T-helper 2 cell treated with Interferon-gamma antibody and Interleukin-4, amounts not matched to agents 5 μg/mL and 100 μg/mL, for 36 hours (primary cell): ENCODE measurements around the gene KCNMB1.

Experiments
- DNase-seq: peaks from one replicate; pipeline ENCODE4 v3.0.0; 2021; ENCODE audit warnings: low spot score
- H3K27ac Mint-ChIP-seq: one replicate; pipeline ENCODE4 v1.8.0; 2021; ENCODE audit warnings: mild to moderate bottlenecking, mixed read lengths
- H3K27me3 Mint-ChIP-seq: one replicate; pipeline ENCODE4 v1.8.0; 2021; ENCODE audit warnings: low read depth, mixed read lengths
- H3K36me3 Mint-ChIP-seq: one replicate; pipeline ENCODE4 v1.8.0; 2021; ENCODE audit warnings: low read depth, mixed read lengths
- H3K4me1 Mint-ChIP-seq: one replicate; pipeline ENCODE4 v1.8.0; 2021; ENCODE audit warnings: low read depth, mixed read lengths
- H3K4me3 Mint-ChIP-seq: one replicate; pipeline ENCODE4 v1.8.0; 2022; ENCODE audit warnings: mild to moderate bottlenecking, moderate library complexity, mixed read lengths
- H3K9me3 Mint-ChIP-seq: one replicate; pipeline ENCODE4 v1.8.0; 2021; ENCODE audit warnings: mixed read lengths

Gene KCNMB1

GRCh38 chr5:170337045-170337733 lies 52.0 kb downstream of the KCNMB1 start:
- no peak for DNase-seq
- Mint-ChIP-seq H3K9me3 (no peaks in the 10 kb centered on the region), H3K36me3 (no peaks in the 10 kb centered on the region), H3K27me3 (no peaks in the 10 kb centered on the region), H3K4me3 (no peak overlapping the region), H3K27ac (no peak overlapping the region), H3K4me1 (peaks cover 35% of the 10 kb centered on the region)

GRCh38 chr5:170336065-170336464 lies 53.1 kb downstream of the KCNMB1 start:
- DNase-seq = no peak
- Mint-ChIP-seq H3K4me3 (peak overlapping the region; percentile 55), H3K36me3 (no peaks in the 10 kb centered on the region), H3K27me3 (no peaks in the 10 kb centered on the region), H3K9me3 (no peaks in the 10 kb centered on the region), H3K27ac (peak overlapping the region; percentile 77), H3K4me1 (peaks cover 35% of the 10 kb centered on the region)

GRCh38 chr5:170334626-170335025 lies 54.5 kb downstream of the KCNMB1 start:
- Mint-ChIP-seq H3K4me3 (no peak overlapping the region), H3K27me3 (no peaks in the 10 kb centered on the region), H3K36me3 (no peaks in the 10 kb centered on the region), H3K27ac (peak overlapping the region; percentile 88), H3K4me1 (peaks cover 35% of the 10 kb centered on the region), H3K9me3 (no peaks in the 10 kb centered on the region)
- no peak for DNase-seq

DNA sequence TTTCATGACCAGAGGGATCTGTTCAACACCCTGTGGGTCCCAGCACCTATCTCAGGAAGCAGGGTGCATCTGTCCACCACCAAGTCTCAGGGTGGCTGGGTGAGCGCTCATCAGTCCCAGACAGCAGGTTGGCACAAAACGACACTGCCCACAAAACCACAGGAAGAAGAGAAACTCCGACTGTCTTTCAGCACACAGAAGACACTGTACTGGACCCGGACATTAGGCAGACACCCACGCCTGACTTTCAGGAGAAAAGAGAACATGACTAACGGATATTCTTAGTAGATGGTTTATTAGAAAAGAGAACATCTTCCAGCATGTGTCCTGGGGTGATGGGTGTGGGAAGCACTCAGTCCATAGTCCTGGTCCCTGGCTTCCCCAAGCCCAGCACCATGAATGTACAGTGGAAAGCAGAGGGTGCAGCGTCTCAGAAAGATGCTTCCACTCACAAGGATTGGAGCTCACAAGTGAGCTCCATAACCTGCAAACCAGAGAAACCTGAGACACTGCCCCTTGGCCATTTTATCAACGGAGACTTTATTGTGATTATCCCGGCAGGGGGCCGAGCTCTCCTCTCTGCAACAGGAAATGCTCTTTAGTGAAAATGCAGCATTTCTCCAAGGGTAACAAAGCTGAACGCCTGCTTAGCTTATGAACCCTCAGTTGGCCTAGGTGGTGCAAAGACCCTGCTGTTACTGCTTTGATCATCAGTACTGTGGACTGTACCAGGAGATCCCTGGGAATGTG lies 55.8 kb downstream of the KCNMB1 start:
- Mint-ChIP-seq H3K4me1 (peaks cover 25% of the 10 kb centered on the region), H3K36me3 (no peaks in the 10 kb centered on the region), H3K27me3 (no peaks in the 10 kb centered on the region), H3K27ac (no peak overlapping the region), H3K9me3 (no peaks in the 10 kb centered on the region), H3K4me3 (no peak overlapping the region)
- DNase-seq = peak; percentile 78

DNA sequence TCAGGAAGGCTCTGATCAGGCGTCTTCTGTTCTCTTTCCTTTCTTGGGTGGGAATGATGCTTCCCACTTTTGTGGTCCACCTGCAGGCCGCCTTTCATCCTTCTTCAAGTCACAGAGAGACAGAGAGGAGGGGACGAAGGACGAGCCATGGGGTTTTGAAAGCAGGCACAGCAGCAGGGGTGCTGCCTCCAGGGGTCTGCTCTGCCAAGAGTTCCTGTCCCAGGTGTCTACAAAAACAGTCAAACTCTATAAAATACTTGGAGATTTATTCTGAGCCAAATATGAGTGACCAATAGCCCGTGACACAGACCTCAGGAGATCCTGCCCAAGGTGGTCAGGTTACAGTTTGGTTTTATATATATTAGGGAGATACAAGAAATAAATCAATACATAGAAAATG lies 57.1 kb downstream of the KCNMB1 start:
- H3K27ac Mint-ChIP-seq = no peak overlapping the region
- H3K36me3 Mint-ChIP-seq = no peaks in the 10 kb centered on the region
- no peaks in the 10 kb centered on the region for H3K27me3 Mint-ChIP-seq
- H3K9me3 Mint-ChIP-seq = no peaks in the 10 kb centered on the region
- H3K4me1 Mint-ChIP-seq = peaks cover 17% of the 10 kb centered on the region
- no peak for DNase-seq
- H3K4me3 Mint-ChIP-seq = no peak overlapping the region

DNA sequence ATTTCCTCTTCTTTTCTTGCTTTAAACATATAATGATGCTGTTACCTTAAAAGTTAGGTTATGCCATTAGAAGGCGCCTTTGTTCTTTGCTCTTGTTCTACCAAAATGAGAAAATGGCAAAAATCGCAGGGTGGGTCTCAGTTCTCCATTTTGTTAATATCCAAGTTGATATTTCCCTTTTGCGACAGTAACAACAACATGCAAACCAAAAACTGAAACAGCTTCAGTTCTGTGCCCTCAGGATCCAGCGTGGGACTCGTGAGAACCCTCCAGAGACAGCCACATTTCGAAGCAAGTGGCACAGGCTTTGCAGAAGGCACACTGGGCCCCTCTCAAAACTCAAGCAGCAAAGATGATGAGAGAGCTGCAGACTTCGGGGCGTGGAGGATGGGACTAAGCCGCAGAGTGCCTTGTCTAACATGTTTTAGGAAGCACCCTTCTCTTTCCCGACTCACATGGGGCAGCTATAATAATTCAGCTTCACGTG lies 58.6 kb downstream of the KCNMB1 start:
- no peak overlapping the region for H3K4me3 Mint-ChIP-seq
- H3K36me3 Mint-ChIP-seq = no peaks in the 10 kb centered on the region
- DNase-seq = peak; percentile 25

GRCh38 chr5:170329524-170329923 lies 59.6 kb downstream of the KCNMB1 start:
- H3K4me1 Mint-ChIP-seq = peaks cover 1% of the 10 kb centered on the region
- no peaks in the 10 kb centered on the region for H3K27me3 Mint-ChIP-seq
- H3K4me3 Mint-ChIP-seq = no peak overlapping the region
- H3K36me3 Mint-ChIP-seq = no peaks in the 10 kb centered on the region
- no peak for DNase-seq
- H3K27ac Mint-ChIP-seq = no peak overlapping the region
- no peaks in the 10 kb centered on the region for H3K9me3 Mint-ChIP-seq

More for the DNA sequence above, 58.6 kb downstream of the KCNMB1 start:
- Mint-ChIP-seq H3K4me1 (peaks cover 3% of the 10 kb centered on the region), H3K27ac (no peak overlapping the region), H3K9me3 (no peaks in the 10 kb centered on the region), H3K27me3 (no peaks in the 10 kb centered on the region)

GRCh38 chr5:170327829-170328228 lies 61.3 kb downstream of the KCNMB1 start:
- H3K27ac Mint-ChIP-seq = no peak overlapping the region

DNA sequence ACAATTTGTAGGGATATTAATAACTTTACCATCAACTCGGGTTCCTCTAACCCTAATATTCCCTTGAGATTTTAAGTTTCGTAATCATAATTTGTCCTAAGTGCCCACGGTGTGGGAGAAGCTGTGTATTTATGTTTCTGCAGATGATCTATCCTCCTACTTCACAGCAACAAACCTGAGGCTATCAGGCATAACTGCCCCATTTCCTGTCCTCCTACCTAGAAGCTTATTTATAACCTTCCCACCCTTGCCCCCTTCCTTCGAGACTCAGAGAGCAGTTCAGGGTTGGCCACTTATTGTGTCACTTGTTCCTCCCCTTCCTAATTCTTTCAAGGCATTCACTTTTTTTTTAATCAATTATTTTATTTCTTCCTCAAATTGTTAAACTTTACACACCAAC lies 62.0 kb downstream of the KCNMB1 start:
- H3K27me3 Mint-ChIP-seq = no peaks in the 10 kb centered on the region
- H3K4me1 Mint-ChIP-seq = peaks cover 1% of the 10 kb centered on the region
- H3K36me3 Mint-ChIP-seq = no peaks in the 10 kb centered on the region
- no peak for DNase-seq
- H3K4me3 Mint-ChIP-seq = no peak overlapping the region
- no peaks in the 10 kb centered on the region for H3K9me3 Mint-ChIP-seq
- no peak overlapping the region for H3K27ac Mint-ChIP-seq

More at GRCh38 chr5:170327829-170328228, 61.3 kb downstream of the KCNMB1 start:
- Mint-ChIP-seq H3K4me1 (peaks cover 1% of the 10 kb centered on the region), H3K4me3 (no peak overlapping the region), H3K27me3 (no peaks in the 10 kb centered on the region), H3K9me3 (no peaks in the 10 kb centered on the region), H3K36me3 (no peaks in the 10 kb centered on the region)
- no peak for DNase-seq
